HepG2 (cell line): ENCODE results near the gene C11orf54. TPM values are rescaled to one million over a fixed set of nuclear protein-coding genes. Genes with fewer than 3 reads are reported as not detected.

ENCODE experiments used
- DBP ChIP-seq: sonication (generic); formaldehyde crosslinking; IDR thresholded peaks from 2 replicates; pipeline ENCODE4 v1.4.0; 2020; ENCODE audit warnings: missing genetic modification reagents; ENCODE audit errors: not compliant biosample characterization
- ELK4 ChIP-seq: sonication (generic); formaldehyde crosslinking; IDR thresholded peaks from 2 replicates; pipeline ENCODE4 v1.9.0; 2021; ENCODE audit warnings: missing genetic modification reagents, borderline replicate concordance
- GPN1 ChIP-seq: sonication (generic); formaldehyde crosslinking; IDR thresholded peaks from 2 replicates; pipeline ENCODE4 v1.5.1; 2020; ENCODE audit warnings: missing genetic modification reagents, borderline replicate concordance
- GZF1 ChIP-seq: sonication (generic); formaldehyde crosslinking; IDR thresholded peaks from 2 replicates; pipeline ENCODE4 v1.5.1; 2020; ENCODE audit warnings: mild to moderate bottlenecking, missing genetic modification reagents
- KDM3A ChIP-seq: IDR thresholded peaks from 2 replicates; pipeline ENCODE4 v1.6.1; 2018; ENCODE audit warnings: low read depth, missing compliant biosample characterization
- MAZ ChIP-seq, 2 experiments: sonication (generic) in 1 of 2; formaldehyde crosslinking in 1 of 2; IDR thresholded peaks; 2 replicates each; pipeline versions ENCODE4 v1.5.0 to v1.6.1; 2012 to 2020; ENCODE audit warnings: low read depth in 2 of 2, mild to moderate bottlenecking in 2 of 2, borderline replicate concordance in 1 of 2, improper control_type of control experiment in 1 of 2, low read length in 1 of 2, missing genetic modification reagents in 1 of 2, moderate library complexity in 1 of 2
- POLR2AphosphoS5 ChIP-seq: IDR thresholded peaks from 2 replicates; pipeline ENCODE4 v1.6.1; 2012; ENCODE audit warnings: low read depth, low read length
- POLR2G ChIP-seq: fragments of 200-400 bp; formaldehyde crosslinking; IDR thresholded peaks from 2 replicates; pipeline ENCODE4 v1.6.1; 2018; ENCODE audit warnings: mild to moderate bottlenecking, low read depth, low read length, moderate library complexity
- PRPF4 ChIP-seq: fragments of 200-400 bp; formaldehyde crosslinking; IDR thresholded peaks from 2 replicates; pipeline ENCODE4 v1.6.1; 2016; ENCODE audit warnings: low read length, low read depth; ENCODE audit not compliant: poor library complexity, severe bottlenecking
- SP5 ChIP-seq: IDR thresholded peaks from 2 replicates; pipeline ENCODE4 v1.6.1; 2016; ENCODE audit warnings: low read depth, borderline replicate concordance
- TSC22D2 ChIP-seq: sonication (generic); formaldehyde crosslinking; IDR thresholded peaks from 2 replicates; pipeline ENCODE4 v1.5.1; 2020; ENCODE audit warnings: missing genetic modification reagents, mild to moderate bottlenecking, borderline replicate concordance
- ZNF256 ChIP-seq: sonication (generic); formaldehyde crosslinking; conservative IDR thresholded peaks from 2 replicates; pipeline ENCODE4 v1.4.0; 2020; ENCODE audit warnings: missing genetic modification reagents
- ZNF567 ChIP-seq: sonication (generic); formaldehyde crosslinking; IDR thresholded peaks from 2 replicates; pipeline ENCODE4 v1.8.1; 2023; ENCODE audit warnings: mild to moderate bottlenecking, missing genetic modification reagents, borderline replicate concordance
- ZNF687 ChIP-seq: sonication (generic); formaldehyde crosslinking; IDR thresholded peaks from 2 replicates; pipeline ENCODE4 v1.5.1; 2020; ENCODE audit warnings: mild to moderate bottlenecking, missing genetic modification reagents, moderate library complexity
- ZNF766 ChIP-seq: sonication (generic); formaldehyde crosslinking; IDR thresholded peaks from 2 replicates; pipeline ENCODE4 v1.5.0; 2020; ENCODE audit warnings: missing genetic modification reagents, borderline replicate concordance
- ZNF782 ChIP-seq: sonication (generic); formaldehyde crosslinking; IDR thresholded peaks from 2 replicates; pipeline ENCODE4 v1.4.0; 2020; ENCODE audit warnings: missing genetic modification reagents, mild to moderate bottlenecking, borderline replicate concordance
- ZNF790 ChIP-seq: sonication (generic); formaldehyde crosslinking; IDR thresholded peaks from 2 replicates; pipeline ENCODE4 v1.8.0; 2022; ENCODE audit warnings: missing genetic modification reagents, mild to moderate bottlenecking, borderline replicate concordance
- polyA plus RNA-seq, 8 experiments: library from polyadenylated mRNA; depleted of rRNA in 3 of 8; stranded (reverse) in 7 of 8; unstranded in 1 of 8; fragments of >200 nt; fragmentation: Illumina TruSeq in 4 of 8; extraction: Trizol in 4 of 8; gene quantifications; 2 replicates each; pipeline versions ENCODE4 v1.2.1 to v1.2.3, GENCODE V29; 2011 to 2016; ENCODE audit warnings: low read depth in 4 of 8, missing spikeins in 1 of 8, mixed read lengths in 1 of 8; ENCODE audit not compliant: insufficient read depth in 1 of 8
- total RNA-seq, 5 experiments: library from RNA; depleted of rRNA; stranded (reverse); fragments of >200 nt; fragmentation: Illumina TruSeq; extraction: Trizol; gene quantifications; 2 replicates each; pipeline ENCODE4 v1.2.3, GENCODE V29; 2016; ENCODE audit warnings: low read depth in 1 of 5

C11orf54 gene
- total and polyA plus RNA-seq, 2 of the 13 experiments (the other 11 are each of a cell fraction or from before 2014, with no cell fraction given) = 42.7 to 50.1 TPM

- TF ChIP-seq ELK4 (no peak), TSC22D2 (CRISPR knock-in tag) (no peak), ZNF790 (CRISPR knock-in tag) (no peak), ZNF687 (CRISPR knock-in tag) (peak; percentile 92), ZNF567 (CRISPR knock-in tag) (no peak), ZNF256 (no peak), KDM3A (CRISPR knock-in tag) (peak; percentile 47; the same call in 1 of the 2 replicates), PRPF4 (no peak), DBP (no peak), SP5 (peak; percentile 63; the same call in 1 of the 2 replicates), MAZ (IDR thresholded peaks at IDR 0.05; ENCODE audit: borderline replicate concordance, low read depth, low read length) (peak; percentile 43; the same call in 1 of the 2 replicates), MAZ (CRISPR knock-in tag; IDR thresholded peaks at IDR 0.05; ENCODE audit: low read depth) (no peak; the same call in 1 of the 2 replicates), POLR2G (peak; percentile 97), POLR2AphosphoS5 (peak; percentile 99), GZF1 (CRISPR knock-in tag) (0 out of 2 replicates have a peak, but pooled peaks have one; percentile 30), ZNF782 (CRISPR knock-in tag) (peak; percentile 48; the same call in 1 of the 2 replicates), GPN1 (CRISPR knock-in tag) (no peak), ZNF766 (CRISPR knock-in tag) (peak; percentile 64; the same call in 1 of the 2 replicates)
Measured at GRCh38 chr11:93784145-93784934, 42.9 kb downstream of the C11orf54 start, which contains the start of gene MED17 (continued).
